SK-N-SH (cell line): Measurements from ENCODE around the gene BOD1.
A peak's percentile ranks its signal among the peaks of the same experiment; 100 is the strongest.

ENCODE experiments used
- CHD2 ChIP-seq: fragments of 150-350 bp; IDR thresholded peaks from 2 replicates; pipeline ENCODE4 v1.6.1; 2018; ENCODE audit warnings: low read length; ENCODE audit not compliant: partially characterized antibody
- CTCF ChIP-seq: fragments of 200-600 bp; sonication (generic); IDR thresholded peaks from 2 replicates; pipeline ENCODE4 v1.6.1; 2017; ENCODE audit warnings: antibody characterized with exemption, mild to moderate bottlenecking, moderate library complexity
- USF2 ChIP-seq: fragments of 150-350 bp; IDR thresholded peaks from 2 replicates; pipeline ENCODE4 v1.6.1; 2017; ENCODE audit warnings: antibody characterized with exemption, low read length, low read depth, borderline replicate concordance

GRCh38 chr5:173615884-173616576 is 420 bp downstream of the BOD1 start:
- TF ChIP-seq CTCF: peak; percentile 68
- peak; percentile 35; the same call in 1 of the 2 replicates for TF ChIP-seq USF2
- TF ChIP-seq CHD2: no peak
